Measurements from ENCODE around the gene TRIM65.
"Not testable (repeated sequence)": the region's sequence is repeated elsewhere in the genome, so short reads cannot be mapped to it uniquely, and the experiment has no call there.

The TRIM65 gene

GRCh38 chr17:75875182-75875939 lies 21.4 kb downstream of the TRIM65 start:
- no peak for DNase-seq

GRCh38 chr17:75874323-75875181 lies 22.2 kb downstream of the TRIM65 start:
- no peak for DNase-seq

GRCh38 chr17:75873587-75874322 lies 23.0 kb downstream of the TRIM65 start:
- DNase-seq: no peak

GRCh38 chr17:75872434-75873351 lies 24.1 kb downstream of the TRIM65 start:
- peak; percentile 90 for DNase-seq

GRCh38 chr17:75870228-75870627 lies 26.5 kb downstream of the TRIM65 start:
- DNase-seq: not testable (repeated sequence)

GRCh38 chr17:75869282-75870141 lies 27.2 kb downstream of the TRIM65 start:
- peak; percentile 29 for DNase-seq

- not testable (repeated sequence) for DNase-seq
These were observed 27.9 kb downstream of the TRIM65 start for GRCh38 chr17:75868730-75869281.

- not testable (repeated sequence) for DNase-seq
These were observed 31.2 kb downstream of the TRIM65 start for GRCh38 chr17:75865404-75866188.

- not testable (repeated sequence) for DNase-seq
These were observed 31.9 kb downstream of the TRIM65 start for GRCh38 chr17:75864887-75865286.

- peak; percentile 67 for DNase-seq
These were observed 32.3 kb downstream of the TRIM65 start for GRCh38 chr17:75864448-75864871.

GRCh38 chr17:75861927-75862317 lies 34.8 kb downstream of the TRIM65 start:
- DNase-seq: peak; percentile 32

GRCh38 chr17:75859358-75859757 lies 37.4 kb downstream of the TRIM65 start:
- DNase-seq: not testable (repeated sequence)

- DNase-seq: no peak
These were observed 40.5 kb downstream of the TRIM65 start for GRCh38 chr17:75856062-75856756.

GRCh38 chr17:75855310-75856061 lies 41.3 kb downstream of the TRIM65 start, which contains the start of gene WBP2:
TSS of gene WBP2 (minus strand) at chr17:75855335. CDS start at chr17:75855297, 38 bp downstream.
- peak; percentile 100 for DNase-seq

- no peak for DNase-seq
These were observed 41.9 kb downstream of the TRIM65 start for GRCh38 chr17:75854881-75855309.

GRCh38 chr17:75854101-75854748 lies 42.5 kb downstream of the TRIM65 start:
- peak; percentile 75 for DNase-seq

GRCh38 chr17:75853433-75853832 lies 43.3 kb downstream of the TRIM65 start:
- peak; percentile 46 for DNase-seq

GRCh38 chr17:75851693-75851991 lies 45.1 kb downstream of the TRIM65 start:
- DNase-seq: not testable (repeated sequence)

All from fibroblast of skin of back (primary cell).